ENCODE results near the gene UNC93A. TPM values are rescaled to one million over a fixed set of nuclear protein-coding genes. Genes with fewer than 3 reads are reported as not detected.
"Not testable (repeated sequence)": the region's sequence is repeated elsewhere in the genome, so short reads cannot be mapped to it uniquely, and the experiment has no call there.

UNC93A gene
- total RNA-seq, 1 experiment from 2014 or later = not detected

- in situ Hi-C loops (cut with HindIII; ENCODE audit: low pct_unique_long_range_greater_than_20kb, low sequenced_read_pairs) = no loop called here
- DNase-seq (ENCODE audit: low read depth, low spot score) = no peak
These were observed 11.0 kb downstream of the UNC93A start for GRCh38 chr6:167302074-167302473.

- no peak for DNase-seq (ENCODE audit: low read depth, low spot score)
- in situ Hi-C loops (cut with HindIII; ENCODE audit: low pct_unique_long_range_greater_than_20kb, low sequenced_read_pairs) = no loop called here
These were observed 11.7 kb downstream of the UNC93A start for GRCh38 chr6:167302796-167303195.

- DNase-seq (ENCODE audit: low read depth, low spot score) = no peak
These were observed 12.8 kb downstream of the UNC93A start for GRCh38 chr6:167303675-167304625.

GRCh38 chr6:167304912-167305311 lies 13.8 kb downstream of the UNC93A start:
- in situ Hi-C loops (cut with HindIII; ENCODE audit: low pct_unique_long_range_greater_than_20kb, low sequenced_read_pairs) = no loop called here
- DNase-seq (ENCODE audit: low read depth, low spot score) = no peak

More at GRCh38 chr6:167303675-167304625, 12.8 kb downstream of the UNC93A start:
- in situ Hi-C loops (cut with HindIII; ENCODE audit: low pct_unique_long_range_greater_than_20kb, low sequenced_read_pairs) = no loop called here

- DNase-seq (ENCODE audit: low read depth, low spot score) = no peak
- in situ Hi-C loops (cut with HindIII; ENCODE audit: low pct_unique_long_range_greater_than_20kb, low sequenced_read_pairs) = no loop called here
These were observed 14.7 kb downstream of the UNC93A start for GRCh38 chr6:167305796-167306195.

GRCh38 chr6:167306401-167306998 lies 15.4 kb downstream of the UNC93A start:
- no peak for DNase-seq (ENCODE audit: low read depth, low spot score)
- in situ Hi-C loops (cut with HindIII; ENCODE audit: low pct_unique_long_range_greater_than_20kb, low sequenced_read_pairs) = no loop called here

GRCh38 chr6:167307342-167307955 lies 16.3 kb downstream of the UNC93A start:
- in situ Hi-C loops (cut with HindIII; ENCODE audit: low pct_unique_long_range_greater_than_20kb, low sequenced_read_pairs) = no loop called here
- DNase-seq (ENCODE audit: low read depth, low spot score) = no peak

GRCh38 chr6:167308207-167308606 lies 17.1 kb downstream of the UNC93A start:
- in situ Hi-C loops (cut with HindIII; ENCODE audit: low pct_unique_long_range_greater_than_20kb, low sequenced_read_pairs) = no loop called here
- no peak for DNase-seq (ENCODE audit: low read depth, low spot score)

GRCh38 chr6:167309355-167310192 lies 18.5 kb downstream of the UNC93A start:
- DNase-seq (ENCODE audit: low read depth, low spot score); in situ Hi-C loops (cut with HindIII; ENCODE audit: low pct_unique_long_range_greater_than_20kb, low sequenced_read_pairs): not testable (repeated sequence)

GRCh38 chr6:167311286-167311685 lies 20.2 kb downstream of the UNC93A start:
- in situ Hi-C loops (cut with HindIII; ENCODE audit: low pct_unique_long_range_greater_than_20kb, low sequenced_read_pairs) = no loop called here
- no peak for DNase-seq (ENCODE audit: low read depth, low spot score)

- in situ Hi-C loops (cut with HindIII; ENCODE audit: low pct_unique_long_range_greater_than_20kb, low sequenced_read_pairs); DNase-seq (ENCODE audit: low read depth, low spot score): not testable (repeated sequence)
These were observed 20.6 kb downstream of the UNC93A start for GRCh38 chr6:167311691-167312090.

- no peak for DNase-seq (ENCODE audit: low read depth, low spot score)
- in situ Hi-C loops (cut with HindIII; ENCODE audit: low pct_unique_long_range_greater_than_20kb, low sequenced_read_pairs) = no loop called here
These were observed 23.2 kb downstream of the UNC93A start for GRCh38 chr6:167314180-167314821.

GRCh38 chr6:167317172-167317571 lies 26.1 kb downstream of the UNC93A start:
- in situ Hi-C loops (cut with HindIII; ENCODE audit: low pct_unique_long_range_greater_than_20kb, low sequenced_read_pairs) = no loop called here
- DNase-seq (ENCODE audit: low read depth, low spot score) = no peak

GRCh38 chr6:167318354-167318753 lies 27.2 kb downstream of the UNC93A start:
- in situ Hi-C loops (cut with HindIII; ENCODE audit: low pct_unique_long_range_greater_than_20kb, low sequenced_read_pairs); DNase-seq (ENCODE audit: low read depth, low spot score): not testable (repeated sequence)

GRCh38 chr6:167318856-167319255 lies 27.7 kb downstream of the UNC93A start:
- in situ Hi-C loops (cut with HindIII; ENCODE audit: low pct_unique_long_range_greater_than_20kb, low sequenced_read_pairs); DNase-seq (ENCODE audit: low read depth, low spot score): not testable (repeated sequence)

- DNase-seq (ENCODE audit: low read depth, low spot score); in situ Hi-C loops (cut with HindIII; ENCODE audit: low pct_unique_long_range_greater_than_20kb, low sequenced_read_pairs): not testable (repeated sequence)
These were observed 29.0 kb downstream of the UNC93A start for GRCh38 chr6:167319856-167320753.
